NOMO-1 (cell line): ENCODE measurements around the gene TMCC2.

Experiments
- DNase-seq, 2 experiments: peaks; one replicate each; lab custom pipeline; 2025; ENCODE audit not compliant: unreplicated experiment in 2 of 2; lab: John Stamatoyannopoulos, UW

Gene TMCC2

DNA sequence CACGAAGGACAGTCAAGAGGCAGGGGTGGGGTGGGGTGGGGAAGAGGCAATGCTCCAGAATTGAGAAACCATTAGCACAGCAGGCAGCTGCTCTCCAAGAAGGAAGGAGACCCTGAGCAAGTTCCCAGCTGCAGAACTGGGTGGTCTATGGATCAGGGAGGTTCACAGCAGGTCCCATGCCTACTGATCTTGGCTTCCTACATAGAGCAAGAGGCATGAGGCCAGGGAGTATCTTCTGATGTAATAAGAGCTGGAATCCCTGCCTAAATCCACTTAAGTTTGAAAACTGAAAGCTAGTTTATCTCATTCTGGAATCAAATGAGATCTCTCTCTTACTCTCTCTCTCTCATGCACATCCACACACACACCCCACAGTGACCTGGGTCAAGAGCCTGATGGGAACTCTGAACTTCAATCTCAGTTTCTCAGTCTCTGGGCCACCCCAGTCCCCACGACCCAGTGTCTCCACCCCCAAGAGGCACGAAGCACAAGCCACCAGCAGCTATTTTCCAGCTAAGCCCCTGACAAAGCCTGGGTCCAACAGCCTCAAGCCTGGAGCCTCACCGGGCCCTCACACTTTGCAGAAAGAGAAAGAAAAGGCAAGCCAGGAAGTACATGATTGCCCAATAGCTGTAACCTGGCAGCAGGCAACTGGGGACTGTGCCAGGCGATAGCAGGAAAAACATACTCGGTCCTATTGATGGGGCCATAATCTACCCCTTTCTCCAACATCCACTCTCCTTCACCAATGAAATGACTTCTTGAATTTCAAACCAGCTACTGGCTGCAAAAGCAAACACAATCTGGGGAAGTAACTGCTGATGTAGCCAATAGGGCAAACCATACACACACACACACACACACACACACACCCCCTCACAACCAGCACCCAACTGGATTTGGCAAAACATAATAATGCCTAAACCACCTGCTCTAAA, 91.6 kb downstream of the TMCC2 start:
- peak; percentile 52 to 57 for DNase-seq

DNA sequence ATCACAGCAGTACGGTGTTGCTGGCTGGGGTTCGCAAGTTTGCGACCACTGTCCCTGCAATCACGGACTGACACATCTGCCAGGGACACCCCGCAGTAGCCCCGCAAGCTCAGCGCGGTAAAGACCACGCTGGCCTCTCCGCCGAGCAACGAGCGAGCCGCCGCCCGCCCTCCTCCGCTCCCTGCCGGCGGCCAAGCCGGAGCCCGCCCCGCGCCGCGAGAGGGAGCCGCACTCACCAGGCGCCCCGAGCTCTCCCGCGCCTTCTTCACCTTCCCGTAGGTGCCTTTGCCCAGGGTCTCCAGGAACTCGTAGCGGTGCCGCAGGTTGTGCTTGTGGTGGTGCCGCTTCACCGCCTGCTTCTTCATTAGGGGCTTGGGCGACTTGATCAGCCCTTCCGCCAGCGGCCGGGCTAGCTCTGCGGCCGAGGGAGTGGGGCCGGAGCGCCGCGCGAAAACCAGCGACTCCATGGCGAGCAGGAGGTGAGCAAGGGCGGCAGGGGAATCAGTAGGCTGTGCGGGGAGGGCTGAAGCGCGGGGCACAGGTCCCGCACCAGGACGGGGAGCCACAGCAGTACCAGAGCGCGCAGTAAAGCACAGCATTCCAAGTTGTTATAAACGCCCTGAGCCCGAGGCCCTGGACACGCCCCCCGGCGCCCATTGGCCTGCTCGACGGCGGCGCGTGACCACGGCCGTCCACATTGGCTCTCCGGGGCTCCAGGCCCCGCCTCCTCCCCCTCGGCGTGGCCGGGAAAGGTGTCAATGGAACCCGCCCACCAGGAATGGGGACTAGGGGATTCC, 93.6 kb downstream of the TMCC2 start, which contains the start of gene NUAK2:
NUAK2 (minus strand) TSS at position 584 of the 797 bp plus-strand sequence; CDS start at position 467, 117 bp downstream.
- peak; percentile 44 to 62 for DNase-seq

DNA sequence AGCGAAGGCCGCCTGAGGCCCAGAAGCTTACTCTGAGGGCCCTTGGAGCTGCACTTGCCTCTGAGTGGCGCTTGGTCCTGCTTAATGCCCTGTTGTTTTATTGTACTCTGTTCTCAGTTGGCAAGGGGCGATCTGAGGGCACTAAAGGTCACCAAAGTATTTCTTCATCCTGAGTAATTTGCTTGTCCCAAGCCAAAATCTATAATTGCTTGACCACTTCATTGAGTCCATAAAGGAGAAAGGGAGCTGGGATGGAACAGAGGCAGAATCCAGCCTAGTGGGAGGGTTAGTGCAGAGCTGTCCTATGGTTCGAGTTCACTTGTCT, 94.2 kb downstream of the TMCC2 start:
- peak in 1 of 2 experiments; percentile 44 for DNase-seq
